Keratinocyte (primary cell): ENCODE results near the gene SEZ6. TPM values are rescaled to one million over a fixed set of nuclear protein-coding genes. Genes with fewer than 3 reads are reported as not detected.

ENCODE experiments used
- DNase-seq: peaks from one replicate; pipeline ENCODE4 v3.0.0-alpha.2; 2011; ENCODE audit warnings: low read depth, missing footprints, low spot score
- FAIRE-seq: peaks from 2 replicates; lab custom pipeline; 2011; peaks lifted over from hg19 to GRCh38; lab: Jason Lieb, UNC
- H2AFZ ChIP-seq: 2 replicates; pipeline ENCODE4 v1.6.0; 2012; ENCODE audit warnings: low read length, control low read depth, inconsistent platforms; ENCODE audit not compliant: control insufficient read depth
- H3K27ac ChIP-seq: 2 replicates; pipeline ENCODE4 v1.5.1; 2011; ENCODE audit warnings: low read length; ENCODE audit not compliant: control insufficient read depth, insufficient read depth
- H3K27me3 ChIP-seq: 3 replicates; pipeline ENCODE4 v1.6.0; 2011; ENCODE audit warnings: low read length; ENCODE audit not compliant: control insufficient read depth, insufficient read depth; ENCODE audit errors: extremely low read depth
- H3K36me3 ChIP-seq, 2 experiments: 2 replicates in 1 of 2; 3 replicates in 1 of 2; pipeline ENCODE4 v1.5.1; 2011; ENCODE audit warnings: low read length in 2 of 2, mild to moderate bottlenecking in 1 of 2; ENCODE audit not compliant: control insufficient read depth in 2 of 2, insufficient read depth in 2 of 2; ENCODE audit errors: extremely low read depth in 1 of 2
- H3K4me1 ChIP-seq: 3 replicates; pipeline ENCODE4 v1.5.1; 2011; ENCODE audit warnings: low read length; ENCODE audit not compliant: control insufficient read depth, insufficient read depth; ENCODE audit errors: extremely low read depth
- H3K4me2 ChIP-seq: 3 replicates; pipeline ENCODE4 v1.6.0; 2011; ENCODE audit warnings: low read depth, low read length; ENCODE audit not compliant: control insufficient read depth, insufficient read depth; ENCODE audit errors: extremely low read depth
- H3K4me3 ChIP-seq, 3 experiments: fragments of 200-600 bp in 1 of 3; sonication (generic) in 1 of 3; 2 replicates in 2 of 3; 3 replicates in 1 of 3; pipeline ENCODE4 v1.5.1; 2011 to 2016; ENCODE audit warnings: low read length in 3 of 3, mild to moderate bottlenecking in 3 of 3, control low read depth in 2 of 3, inconsistent platforms in 1 of 3, low read depth in 1 of 3, mixed read lengths in 1 of 3, mixed run types in 1 of 3, moderate library complexity in 1 of 3; ENCODE audit not compliant: control insufficient read depth in 2 of 3, insufficient read depth in 2 of 3; ENCODE audit errors: extremely low read depth in 1 of 3
- H3K79me2 ChIP-seq: 2 replicates; pipeline ENCODE4 v1.6.0; 2012; ENCODE audit warnings: low read length; ENCODE audit not compliant: control insufficient read depth, insufficient read depth
- H3K9ac ChIP-seq: 3 replicates; pipeline ENCODE4 v1.6.0; 2011; ENCODE audit warnings: low read length; ENCODE audit not compliant: control insufficient read depth, insufficient read depth; ENCODE audit errors: extremely low read depth
- H3K9me1 ChIP-seq: 3 replicates; pipeline ENCODE4 v1.6.0; 2011; ENCODE audit warnings: low read length; ENCODE audit not compliant: control insufficient read depth, insufficient read depth; ENCODE audit errors: extremely low read depth
- H3K9me3 ChIP-seq: 2 replicates; pipeline ENCODE4 v1.5.1; 2012; ENCODE audit warnings: low read depth, low read length; ENCODE audit not compliant: control insufficient read depth
- H4K20me1 ChIP-seq: 3 replicates; pipeline ENCODE4 v1.6.0; 2011; ENCODE audit warnings: low read length; ENCODE audit not compliant: control insufficient read depth, insufficient read depth; ENCODE audit errors: extremely low read depth
- CTCF ChIP-seq, 3 experiments: IDR thresholded peaks in 1 of 3; conservative IDR thresholded peaks in 1 of 3; optimal IDR thresholded peaks in 1 of 3; 2 replicates in 2 of 3; 3 replicates in 1 of 3; pipeline versions ENCODE3 to v1.5.1; 2011; ENCODE audit warnings: low read length in 3 of 3, mild to moderate bottlenecking in 3 of 3, moderate library complexity in 2 of 3, control low read depth in 1 of 3, inconsistent platforms in 1 of 3; ENCODE audit not compliant: insufficient read depth in 2 of 3; ENCODE audit errors: extremely low read depth in 1 of 3
- EZH2 ChIP-seq: IDR thresholded peaks from one replicate; pipeline ENCODE4 v1.6.1; 2012; ENCODE audit warnings: inconsistent platforms, mild to moderate bottlenecking, low read length, moderate library complexity
- dilution Hi-C: fragments of 300-500 bp; cut with MboI; formaldehyde crosslinking; loops from one replicate; pipeline ENCODE4 v1.7.0; 2020; ENCODE audit warnings: low sequenced_read_pairs; ENCODE audit not compliant: extremely low pct_ligation_motif_present
- polyA plus RNA-seq, 5 experiments: library from polyadenylated mRNA; depleted of rRNA in 3 of 5; stranded (reverse) in 3 of 5; stranded (forward) in 1 of 5; unstranded in 1 of 5; fragments of >200 nt; gene quantifications; 1 replicate in 1 of 5; 2 replicates in 3 of 5; 3 replicates in 1 of 5; pipeline versions ENCODE4 v1.2.1 to v1.2.3, GENCODE V29; 2011 to 2012; ENCODE audit warnings: missing spikeins in 2 of 5, low read depth in 1 of 5, low replicate concordance in 1 of 5

Gene SEZ6
- polyA plus RNA-seq, 1 donor (not counting 4 experiments of a cell fraction or from before 2014, with no cell fraction given): not detected

- H2AFZ ChIP-seq: no peak overlapping the region
- no peak overlapping the region for H3K27ac ChIP-seq
- no peaks in the 10 kb centered on the region for H3K36me3 ChIP-seq
- H3K27me3 ChIP-seq: peaks cover 56% of the 10 kb centered on the region
- H3K4me3 ChIP-seq: no peak overlapping the region
- TF ChIP-seq CTCF (optimal IDR thresholded peaks at IDR 0.05 in 1 of 3, IDR thresholded peaks at IDR 0.05 in 1 of 3, conservative IDR thresholded peaks at IDR 0.05 in 1 of 3; ENCODE audit: extremely low read depth in 1 of 3, insufficient read depth in 2 of 3, low read length in 3 of 3) (no peak), EZH2 (no peak)
- no peaks in the 10 kb centered on the region for H3K9me3 ChIP-seq
- H3K4me1 ChIP-seq: no peaks in the 10 kb centered on the region
- H3K4me2 ChIP-seq: no peak overlapping the region
- no peaks in the 10 kb centered on the region for H3K79me2 ChIP-seq
- dilution Hi-C loops: no loop called here
- FAIRE-seq (no peak), DNase-seq (no peak)
- no peaks in the 10 kb centered on the region for H3K9me1 ChIP-seq
- no peak overlapping the region for H3K9ac ChIP-seq
- H4K20me1 ChIP-seq: no peaks in the 10 kb centered on the region
Measured at GRCh38 chr17:29000973-29001372, 4.9 kb downstream of the SEZ6 start.

- Histone ChIP-seq H2AFZ (no peak overlapping the region), H3K9me3 (no peaks in the 10 kb centered on the region), H4K20me1 (no peaks in the 10 kb centered on the region), H3K4me2 (no peak overlapping the region), H3K9me1 (no peaks in the 10 kb centered on the region), H3K36me3 (no peaks in the 10 kb centered on the region), H3K4me3 (no peak overlapping the region), H3K9ac (no peak overlapping the region), H3K27ac (no peak overlapping the region), H3K4me1 (no peaks in the 10 kb centered on the region), H3K79me2 (no peaks in the 10 kb centered on the region), H3K27me3 (peaks cover 41% of the 10 kb centered on the region)
- dilution Hi-C loops: no loop called here
- TF ChIP-seq CTCF (optimal IDR thresholded peaks at IDR 0.05 in 1 of 3, IDR thresholded peaks at IDR 0.05 in 1 of 3, conservative IDR thresholded peaks at IDR 0.05 in 1 of 3; ENCODE audit: extremely low read depth in 1 of 3, insufficient read depth in 2 of 3, low read length in 3 of 3): no peak
- TF ChIP-seq EZH2: no peak
- DNase-seq (no peak), FAIRE-seq (no peak)
Measured at GRCh38 chr17:28999206-28999605, 6.6 kb downstream of the SEZ6 start.
